ENCODE measurements around the gene MCU.

DNA sequence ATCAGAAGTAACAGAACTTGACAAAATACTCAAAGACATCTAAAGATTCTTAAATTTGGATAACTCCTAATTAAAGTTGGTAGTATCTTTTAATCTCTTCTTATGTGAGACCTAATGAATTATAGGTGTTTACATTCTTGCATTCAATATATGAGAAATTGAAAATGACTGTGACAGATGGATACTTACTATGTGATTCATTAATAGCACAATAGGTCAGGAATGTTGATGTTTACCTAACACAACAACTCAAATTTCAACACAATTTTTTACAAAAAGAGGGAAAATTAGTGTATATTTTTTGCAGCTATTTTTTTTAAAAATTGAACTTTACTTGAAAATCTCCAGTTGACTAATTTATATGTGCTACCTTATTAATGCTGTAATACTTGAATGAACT is 31.7 kb upstream of the MCU start:
- no peak for TF ChIP-seq EZH2 (IDR thresholded peaks at IDR 0.05)
- TF ChIP-seq, protein P1, sequence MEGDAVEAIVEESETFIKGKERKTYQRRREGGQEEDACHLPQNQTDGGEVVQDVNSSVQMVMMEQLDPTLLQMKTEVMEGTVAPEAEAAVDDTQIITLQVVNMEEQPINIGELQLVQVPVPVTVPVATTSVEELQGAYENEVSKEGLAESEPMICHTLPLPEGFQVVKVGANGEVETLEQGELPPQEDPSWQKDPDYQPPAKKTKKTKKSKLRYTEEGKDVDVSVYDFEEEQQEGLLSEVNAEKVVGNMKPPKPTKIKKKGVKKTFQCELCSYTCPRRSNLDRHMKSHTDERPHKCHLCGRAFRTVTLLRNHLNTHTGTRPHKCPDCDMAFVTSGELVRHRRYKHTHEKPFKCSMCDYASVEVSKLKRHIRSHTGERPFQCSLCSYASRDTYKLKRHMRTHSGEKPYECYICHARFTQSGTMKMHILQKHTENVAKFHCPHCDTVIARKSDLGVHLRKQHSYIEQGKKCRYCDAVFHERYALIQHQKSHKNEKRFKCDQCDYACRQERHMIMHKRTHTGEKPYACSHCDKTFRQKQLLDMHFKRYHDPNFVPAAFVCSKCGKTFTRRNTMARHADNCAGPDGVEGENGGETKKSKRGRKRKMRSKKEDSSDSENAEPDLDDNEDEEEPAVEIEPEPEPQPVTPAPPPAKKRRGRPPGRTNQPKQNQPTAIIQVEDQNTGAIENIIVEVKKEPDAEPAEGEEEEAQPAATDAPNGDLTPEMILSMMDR (IDR thresholded peaks at IDR 0.05): no peak

Measured in neural progenitor cell (in vitro differentiated cells).